Measurements from ENCODE around the gene SEMA3F. TPM values are rescaled to one million over a fixed set of nuclear protein-coding genes. Genes with fewer than 3 reads are reported as not detected.
A peak's percentile ranks its signal among the peaks of the same experiment; 100 is the strongest.

Gene SEMA3F
- total RNA-seq, 4 donors from 2014 or later, result 106 to 151 (median 120) TPM

GRCh38 chr3:50150863-50151686 lies 4.0 kb upstream of the SEMA3F start:
- intact Hi-C loops (cut with DNase I; ENCODE audit: low total_unique reads), result no loop called here
- H3K4me3 ChIP-seq (ENCODE audit: low read depth, poor library complexity, severe bottlenecking), result no peak overlapping the region
- no peak for DNase-seq (ENCODE audit: low spot score in 2 of 2)
- TF ChIP-seq POLR2A (IDR thresholded peaks at IDR 0.05), result no peak
- TF ChIP-seq, protein P1, sequence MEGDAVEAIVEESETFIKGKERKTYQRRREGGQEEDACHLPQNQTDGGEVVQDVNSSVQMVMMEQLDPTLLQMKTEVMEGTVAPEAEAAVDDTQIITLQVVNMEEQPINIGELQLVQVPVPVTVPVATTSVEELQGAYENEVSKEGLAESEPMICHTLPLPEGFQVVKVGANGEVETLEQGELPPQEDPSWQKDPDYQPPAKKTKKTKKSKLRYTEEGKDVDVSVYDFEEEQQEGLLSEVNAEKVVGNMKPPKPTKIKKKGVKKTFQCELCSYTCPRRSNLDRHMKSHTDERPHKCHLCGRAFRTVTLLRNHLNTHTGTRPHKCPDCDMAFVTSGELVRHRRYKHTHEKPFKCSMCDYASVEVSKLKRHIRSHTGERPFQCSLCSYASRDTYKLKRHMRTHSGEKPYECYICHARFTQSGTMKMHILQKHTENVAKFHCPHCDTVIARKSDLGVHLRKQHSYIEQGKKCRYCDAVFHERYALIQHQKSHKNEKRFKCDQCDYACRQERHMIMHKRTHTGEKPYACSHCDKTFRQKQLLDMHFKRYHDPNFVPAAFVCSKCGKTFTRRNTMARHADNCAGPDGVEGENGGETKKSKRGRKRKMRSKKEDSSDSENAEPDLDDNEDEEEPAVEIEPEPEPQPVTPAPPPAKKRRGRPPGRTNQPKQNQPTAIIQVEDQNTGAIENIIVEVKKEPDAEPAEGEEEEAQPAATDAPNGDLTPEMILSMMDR (IDR thresholded peaks at IDR 0.05), result no peak
- 64 to 65% methylated on average over 9 to 15 of the region's 18 CpGs for WGBS, 2 donors

- 47 to 72% methylated on average over 3 to 4 of the region's 5 CpGs for WGBS, 2 donors
- intact Hi-C loops (cut with DNase I; ENCODE audit: low total_unique reads), result no loop called here
- no peak overlapping the region for H3K4me3 ChIP-seq (ENCODE audit: low read depth, poor library complexity, severe bottlenecking)
- TF ChIP-seq, protein P1 (IDR thresholded peaks at IDR 0.05), result no peak
- TF ChIP-seq POLR2A (IDR thresholded peaks at IDR 0.05), result no peak
- no peak for DNase-seq (ENCODE audit: low spot score in 2 of 2)
Observed at GRCh38 chr3:50151728-50152127, 3.4 kb upstream of the SEMA3F start.

GRCh38 chr3:50153782-50154475 lies 1.2 kb upstream of the SEMA3F start:
- WGBS, 2 donors, result 59 to 60% methylated on average over 9 of the region's 9 CpGs
- H3K4me3 ChIP-seq (ENCODE audit: low read depth, poor library complexity, severe bottlenecking), result no peak overlapping the region
- TF ChIP-seq, protein P1 (IDR thresholded peaks at IDR 0.05), result no peak
- no peak for TF ChIP-seq POLR2A (IDR thresholded peaks at IDR 0.05)
- DNase-seq (ENCODE audit: low spot score in 2 of 2), result no peak
- intact Hi-C loops (cut with DNase I; ENCODE audit: low total_unique reads), result no loop called here

DNA sequence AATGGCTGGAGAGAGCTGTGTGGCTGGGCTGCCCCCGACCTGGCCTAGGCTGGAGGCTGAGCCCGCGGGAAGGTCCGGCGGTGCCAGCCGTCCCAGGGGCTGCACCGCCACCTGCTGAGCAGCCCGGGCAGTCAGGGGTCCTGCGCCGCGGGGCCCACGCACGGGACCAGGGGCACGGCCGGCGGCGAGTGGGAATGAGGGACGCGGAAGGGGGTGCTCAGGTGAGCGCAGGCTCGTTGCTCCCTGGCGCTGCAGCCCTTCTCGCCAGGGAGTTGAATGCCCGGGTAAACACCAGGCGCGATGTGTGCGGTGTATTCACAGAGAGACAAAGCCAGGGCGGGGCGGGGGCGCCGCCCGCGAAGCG lies 666 bp upstream of the SEMA3F start:
- no peak overlapping the region for H3K4me3 ChIP-seq (ENCODE audit: low read depth, poor library complexity, severe bottlenecking)
- intact Hi-C loops (cut with DNase I; ENCODE audit: low total_unique reads), result no loop called here
- TF ChIP-seq, protein P1 (IDR thresholded peaks at IDR 0.05), result no peak
- TF ChIP-seq POLR2A (IDR thresholded peaks at IDR 0.05), result no peak
- WGBS, 2 donors, result 15 to 27% methylated on average over 7 to 10 of the region's 34 CpGs
- no peak for DNase-seq (ENCODE audit: low spot score in 2 of 2)

DNA sequence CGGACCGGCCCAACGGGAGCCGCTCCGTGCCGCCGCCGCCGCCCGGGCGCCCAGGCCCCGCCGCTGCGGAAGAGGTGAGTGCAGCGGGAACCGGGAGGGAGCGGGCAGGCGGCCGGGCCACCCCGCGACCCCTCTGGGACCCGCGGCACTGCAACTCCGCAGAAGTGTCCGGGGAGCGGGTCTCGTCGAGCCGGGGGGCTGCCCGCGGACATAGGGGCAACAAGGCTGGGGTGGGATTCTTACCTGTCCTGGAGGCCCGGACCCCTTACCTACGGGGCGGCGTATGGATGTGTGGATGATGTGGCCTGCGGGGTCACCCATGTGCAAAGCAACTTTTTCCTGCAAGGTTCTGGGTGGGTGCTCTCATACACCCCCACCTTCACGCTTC lies 361 bp downstream of the SEMA3F start:
- TF ChIP-seq POLR2A (IDR thresholded peaks at IDR 0.05), result no peak
- TF ChIP-seq, protein P1 (IDR thresholded peaks at IDR 0.05), result no peak
- WGBS, 2 donors, result 2 to 3% methylated on average over 31 to 35 of the region's 37 CpGs
- intact Hi-C loops (cut with DNase I; ENCODE audit: low total_unique reads), result no loop called here
- no peak for DNase-seq (ENCODE audit: low spot score in 2 of 2)
- peak overlapping the region; percentile 36 for H3K4me3 ChIP-seq (ENCODE audit: low read depth, poor library complexity, severe bottlenecking)
